Activated CD4-positive, CD25-positive, alpha-beta regulatory T cell treated with anti-CD3 and anti-CD28 coated beads, Interleukin-2, amount 50 U/mL, for 24 hours (primary cell): ENCODE results near the gene ALKBH5.

ENCODE experiments used
- ATAC-seq, 2 donors: fragments of 150-1000 bp; cut with Tn5 transposase; one replicate each; pipeline ENCODE4 v1.10.0; 2021; ENCODE audit warnings: mild to moderate bottlenecking in 1 of 2, moderate library complexity in 1 of 2

ALKBH5 gene

GRCh38 chr17:18246880-18247612 is 63.4 kb downstream of the ALKBH5 start:
- no peak for ATAC-seq

- no peak for ATAC-seq
Measured at GRCh38 chr17:18247613-18248001, 64.0 kb downstream of the ALKBH5 start.

- peak; percentile 55 to 67 for ATAC-seq
Measured at GRCh38 chr17:18248300-18248731, 64.7 kb downstream of the ALKBH5 start.

GRCh38 chr17:18248811-18249210 is 65.2 kb downstream of the ALKBH5 start:
- no peak for ATAC-seq

- ATAC-seq, result no peak
Measured at GRCh38 chr17:18250259-18250658, 66.6 kb downstream of the ALKBH5 start.

- no peak for ATAC-seq
Measured at GRCh38 chr17:18250708-18251107, 67.1 kb downstream of the ALKBH5 start.

GRCh38 chr17:18251204-18251603 is 67.6 kb downstream of the ALKBH5 start:
- no peak for ATAC-seq

GRCh38 chr17:18252160-18252559 is 68.5 kb downstream of the ALKBH5 start:
- ATAC-seq, result no peak

- ATAC-seq, result no peak
Measured at GRCh38 chr17:18253187-18253884, 69.7 kb downstream of the ALKBH5 start.

- ATAC-seq, result no peak
Measured at GRCh38 chr17:18253947-18254821, 70.6 kb downstream of the ALKBH5 start.

GRCh38 chr17:18254888-18255649 is 71.4 kb downstream of the ALKBH5 start:
- ATAC-seq, result no peak

GRCh38 chr17:18256351-18256750 is 72.7 kb downstream of the ALKBH5 start:
- ATAC-seq, result no peak

- no peak for ATAC-seq
Measured at GRCh38 chr17:18256776-18257175, 73.1 kb downstream of the ALKBH5 start.

GRCh38 chr17:18257268-18257981 is 73.8 kb downstream of the ALKBH5 start:
- no peak for ATAC-seq

GRCh38 chr17:18257982-18258355 is 74.3 kb downstream of the ALKBH5 start:
- peak; percentile 35 to 39 for ATAC-seq

GRCh38 chr17:18258356-18259038 is 74.9 kb downstream of the ALKBH5 start, which contains the start of gene FLII:
FLII (minus strand) TSS chr17:18258738; CDS start chr17:18258690, 48 bp downstream.
- ATAC-seq, result peak; percentile 32 to 41
